Measurements from ENCODE around the gene ZNF532.

- TF ChIP-seq CTCF (optimal IDR thresholded peaks at IDR 0.05 in 1 of 3, IDR thresholded peaks at IDR 0.05 in 1 of 3, conservative IDR thresholded peaks at IDR 0.05 in 1 of 3; ENCODE audit: extremely low read depth in 1 of 3, insufficient read depth in 2 of 3, low read length in 3 of 3) (no peak), EZH2 (IDR thresholded peaks at IDR 0.05; ENCODE audit: low read length) (no peak)
Measured at GRCh38 chr18:58901143-58901542, 36.5 kb downstream of the ZNF532 start.

All from keratinocyte (primary cell).